ENCODE data around the gene ELAVL4. TPM values are rescaled to one million over a fixed set of nuclear protein-coding genes. Genes with fewer than 3 reads are reported as not detected.

The ELAVL4 gene
- total RNA-seq, 1 experiment from 2014 or later = not detected

DNA sequence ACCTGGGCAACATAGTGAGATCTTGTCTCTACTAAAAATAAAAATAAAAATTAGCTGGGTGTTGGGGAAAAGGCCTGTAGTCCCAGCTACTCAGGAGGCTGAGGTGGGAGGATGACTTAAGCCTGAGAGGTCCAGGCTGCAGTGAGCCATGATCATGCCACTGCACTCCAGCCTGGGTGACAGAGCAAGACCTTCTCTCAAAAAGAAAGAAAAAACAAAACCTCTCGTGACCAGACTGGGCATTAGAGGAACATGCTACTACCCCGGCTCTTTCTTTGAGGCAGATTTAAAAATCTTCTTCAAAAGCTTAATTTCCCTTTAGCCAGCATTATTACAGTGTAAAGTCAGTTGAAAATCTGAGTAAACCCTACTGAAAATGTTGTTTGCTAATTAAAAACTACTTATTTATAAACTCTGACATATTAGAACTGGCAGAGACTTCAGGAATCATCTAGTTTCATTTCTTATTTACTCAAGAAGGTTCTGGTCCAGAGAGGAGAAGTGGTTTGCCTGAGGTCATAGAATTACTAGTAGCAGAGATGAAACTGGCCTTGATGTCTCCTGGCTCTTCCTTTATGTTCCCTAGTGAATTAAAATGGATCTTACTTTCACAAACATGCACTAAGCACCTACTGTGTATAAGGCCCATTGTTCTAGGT lies 11.6 kb upstream of the ELAVL4 start:
- BruUV-seq (replicated peaks) = no TSS peak
- POLR2A ChIA-PET = no interaction called here
- no peak overlapping the region for H3K27ac Mint-ChIP-seq (ENCODE audit: unreplicated experiment)
- intact Hi-C loops (cut with micrococcal nuclease; ENCODE audit: unreplicated experiment) = no loop called here
- no peaks in the 10 kb centered on the region for H3K4me1 Mint-ChIP-seq (ENCODE audit: low read depth, unreplicated experiment)
- CTCF ChIA-PET = no interaction called here
- H3K4me3 Mint-ChIP-seq (ENCODE audit: unreplicated experiment) = no peak overlapping the region
- H3K36me3 Mint-ChIP-seq (ENCODE audit: insufficient read depth, unreplicated experiment) = no peaks in the 10 kb centered on the region
- no peaks in the 10 kb centered on the region for H3K36me3 ChIP-seq (ENCODE audit: control insufficient read depth, insufficient read depth, low read length)
- H3K27me3 ChIP-seq (replicated peaks; ENCODE audit: control insufficient read depth, insufficient read depth, low read length) = no peaks in the 10 kb centered on the region
- no peak overlapping the region for H3K4me3 ChIP-seq (ENCODE audit: low read depth, low read length)
- H3K9me3 ChIP-seq = no peaks in the 10 kb centered on the region
- H3K9me3 Mint-ChIP-seq (ENCODE audit: unreplicated experiment) = no peaks in the 10 kb centered on the region
- TF ChIP-seq CTCF (IDR thresholded peaks at IDR 0.05; ENCODE audit: insufficient read depth in 1 of 2, low read depth in 1 of 2, low read length in 1 of 2, severe bottlenecking in 1 of 2, unreplicated experiment in 1 of 2) = no peak
- DNase-seq = no peak
- peaks cover 3% of the 10 kb centered on the region for H3K27me3 Mint-ChIP-seq (ENCODE audit: insufficient read depth, unreplicated experiment)
- H3K4me1 ChIP-seq = no peaks in the 10 kb centered on the region

- POLR2A ChIA-PET = no interaction called here
These were observed 10.9 kb upstream of the ELAVL4 start for GRCh38 chr1:50097791-50098190.

DNA sequence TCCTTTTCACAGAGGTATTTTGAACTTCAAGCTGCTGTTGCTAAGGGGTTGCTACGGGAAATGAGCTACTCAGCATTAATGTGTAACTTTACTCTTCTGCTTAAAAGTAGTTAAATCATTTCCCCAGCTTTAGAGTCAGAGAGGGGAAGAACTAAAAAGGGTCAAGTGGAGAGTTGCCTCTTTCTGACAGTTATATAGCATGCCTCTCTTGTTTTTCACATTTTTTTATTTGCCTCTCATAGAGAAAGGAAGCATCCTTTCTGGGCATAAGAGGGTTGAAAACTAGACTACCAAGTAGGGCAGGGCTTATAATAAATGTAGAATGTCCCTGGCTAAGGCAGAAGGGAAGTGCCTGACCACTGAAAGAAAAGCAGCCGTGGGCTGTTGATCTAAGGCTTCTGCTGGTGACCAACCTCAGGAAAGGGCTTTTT lies 10.1 kb upstream of the ELAVL4 start:
- no peaks in the 10 kb centered on the region for H3K4me1 Mint-ChIP-seq (ENCODE audit: low read depth, unreplicated experiment)
- no TSS peak for BruUV-seq (replicated peaks)
- H3K9me3 Mint-ChIP-seq (ENCODE audit: unreplicated experiment) = no peaks in the 10 kb centered on the region
- no peak for TF ChIP-seq CTCF (IDR thresholded peaks at IDR 0.05; ENCODE audit: insufficient read depth in 1 of 2, low read depth in 1 of 2, low read length in 1 of 2, severe bottlenecking in 1 of 2, unreplicated experiment in 1 of 2)
- Histone ChIP-seq H3K27me3 (replicated peaks; ENCODE audit: control insufficient read depth, insufficient read depth, low read length) (no peaks in the 10 kb centered on the region), H3K36me3 (ENCODE audit: control insufficient read depth, insufficient read depth, low read length) (no peaks in the 10 kb centered on the region), H3K4me1 (no peaks in the 10 kb centered on the region), H3K4me3 (ENCODE audit: low read depth, low read length) (no peak overlapping the region), H3K9me3 (no peaks in the 10 kb centered on the region)
- no peaks in the 10 kb centered on the region for H3K36me3 Mint-ChIP-seq (ENCODE audit: insufficient read depth, unreplicated experiment)
- no peak overlapping the region for H3K4me3 Mint-ChIP-seq (ENCODE audit: unreplicated experiment)
- intact Hi-C loops (cut with micrococcal nuclease; ENCODE audit: unreplicated experiment) = no loop called here
- DNase-seq = no peak
- POLR2A ChIA-PET = no interaction called here
- no peak overlapping the region for H3K27ac Mint-ChIP-seq (ENCODE audit: unreplicated experiment)
- peaks cover 3% of the 10 kb centered on the region for H3K27me3 Mint-ChIP-seq (ENCODE audit: insufficient read depth, unreplicated experiment)
- CTCF ChIA-PET = no interaction called here

More at GRCh38 chr1:50097791-50098190, 10.9 kb upstream of the ELAVL4 start:
- no peak for DNase-seq
- H3K4me3 ChIP-seq (ENCODE audit: low read depth, low read length) = no peak overlapping the region
- no peak for TF ChIP-seq CTCF (IDR thresholded peaks at IDR 0.05; ENCODE audit: insufficient read depth in 1 of 2, low read depth in 1 of 2, low read length in 1 of 2, severe bottlenecking in 1 of 2, unreplicated experiment in 1 of 2)
- H3K9me3 ChIP-seq = no peaks in the 10 kb centered on the region
- no peaks in the 10 kb centered on the region for H3K4me1 ChIP-seq
- Mint-ChIP-seq H3K4me1 (ENCODE audit: low read depth, unreplicated experiment) (no peaks in the 10 kb centered on the region), H3K27ac (ENCODE audit: unreplicated experiment) (no peak overlapping the region), H3K36me3 (ENCODE audit: insufficient read depth, unreplicated experiment) (no peaks in the 10 kb centered on the region), H3K27me3 (ENCODE audit: insufficient read depth, unreplicated experiment) (peaks cover 3% of the 10 kb centered on the region), H3K4me3 (ENCODE audit: unreplicated experiment) (no peak overlapping the region), H3K9me3 (ENCODE audit: unreplicated experiment) (no peaks in the 10 kb centered on the region)
- CTCF ChIA-PET = no interaction called here
- no peaks in the 10 kb centered on the region for H3K27me3 ChIP-seq (replicated peaks; ENCODE audit: control insufficient read depth, insufficient read depth, low read length)
- intact Hi-C loops (cut with micrococcal nuclease; ENCODE audit: unreplicated experiment) = no loop called here
- no peaks in the 10 kb centered on the region for H3K36me3 ChIP-seq (ENCODE audit: control insufficient read depth, insufficient read depth, low read length)
- BruUV-seq (replicated peaks) = no TSS peak
